Measurements from ENCODE around the gene MESP1. TPM values are rescaled to one million over a fixed set of nuclear protein-coding genes. Genes with fewer than 3 reads are reported as not detected.

Gene MESP1
- polyA plus RNA-seq, 1 donor: 1.3 TPM

DNA sequence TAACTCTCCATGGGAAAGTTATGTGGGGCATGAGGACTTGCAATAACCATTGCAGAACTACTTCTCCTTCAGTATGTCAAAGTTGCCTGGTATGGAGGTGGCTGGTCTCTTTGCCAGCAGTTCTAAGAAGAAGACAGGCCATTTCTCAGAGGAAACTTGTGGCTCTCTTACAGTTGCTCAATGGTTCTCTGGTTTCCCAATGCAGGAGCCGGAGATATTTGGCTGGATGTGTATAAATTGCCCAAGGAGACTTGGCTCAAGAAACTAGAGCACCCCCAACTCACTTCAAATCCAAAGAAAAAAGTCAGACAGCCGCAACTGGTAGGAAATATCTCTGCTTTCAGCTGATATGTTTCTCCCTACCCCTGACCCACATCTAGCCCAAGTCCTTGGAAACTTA is 36.3 kb downstream of the MESP1 start:
- no peak for DNase-seq

DNA sequence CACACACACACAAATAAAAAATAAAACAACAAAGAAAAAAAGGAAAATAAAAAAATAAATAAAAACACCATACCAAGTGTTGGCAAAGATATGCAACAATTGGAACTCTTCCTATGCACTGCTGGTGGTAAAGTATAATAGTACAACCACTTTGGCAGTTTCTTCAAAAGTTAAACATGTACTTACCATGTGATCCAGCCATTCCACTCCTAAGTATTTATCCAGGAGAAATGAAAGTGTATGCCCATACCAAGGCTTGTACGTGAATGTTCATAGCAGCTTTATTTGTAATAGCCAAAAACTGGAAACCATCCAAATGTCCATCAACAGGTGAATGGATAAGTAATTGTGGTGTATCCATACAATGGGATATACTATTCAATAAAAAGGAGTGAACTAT is 43.5 kb downstream of the MESP1 start:
- DNase-seq: no peak

DNA sequence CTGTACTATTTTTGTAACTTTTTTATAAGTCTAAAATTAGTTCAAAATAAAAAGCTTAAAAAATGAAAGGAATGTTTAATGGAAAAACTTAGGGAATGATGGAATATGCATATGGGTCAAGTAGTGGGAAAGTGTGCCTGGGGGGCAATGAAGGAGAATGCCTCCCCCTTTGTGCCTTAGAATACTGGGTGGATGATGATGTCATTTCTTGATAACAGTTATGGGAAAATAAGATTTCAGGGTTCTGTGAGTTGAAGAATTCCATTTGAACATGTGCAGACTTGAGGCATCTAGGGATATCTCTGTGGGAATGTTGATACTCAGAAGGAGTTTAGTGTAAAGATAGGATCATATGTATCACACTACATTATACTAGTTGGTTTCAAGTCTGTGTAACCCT is 46.6 kb downstream of the MESP1 start:
- DNase-seq: no peak

Other genes with a start within 250 kb of the MESP1 start
- 3.8 TPM for gene TICRR, start 175.8 kb downstream of the MESP1 start, polyA plus RNA-seq (ENCODE audit: insufficient read length)
- 7.1 TPM for gene KIF7, start 95.8 kb downstream of the MESP1 start, polyA plus RNA-seq (ENCODE audit: insufficient read length)
- 12.4 TPM for gene PLIN1, start 71.9 kb downstream of the MESP1 start, polyA plus RNA-seq (ENCODE audit: insufficient read length)
- gene PEX11A, start 60.5 kb downstream of the MESP1 start, polyA plus RNA-seq (ENCODE audit: insufficient read length): 6.2 TPM
- gene WDR93, start 60.4 kb downstream of the MESP1 start, polyA plus RNA-seq (ENCODE audit: insufficient read length): 0.14 TPM
- gene MESP2, start 25.1 kb upstream of the MESP1 start, polyA plus RNA-seq (ENCODE audit: insufficient read length): 0.22 TPM
- 10.0 TPM for gene ANPEP, start 63.6 kb upstream of the MESP1 start, polyA plus RNA-seq (ENCODE audit: insufficient read length)
- gene AP3S2, start 142.7 kb upstream of the MESP1 start, polyA plus RNA-seq (ENCODE audit: insufficient read length): 24.0 TPM
- gene ARPIN, start 161.7 kb upstream of the MESP1 start, polyA plus RNA-seq (ENCODE audit: insufficient read length): 16.1 TPM